HUES48 (cell line): ENCODE results near the gene CCDC92B.

Experiments used
- H3K27ac ChIP-seq: one replicate; pipeline ENCODE4 v1.7.0; 2013; ENCODE audit warnings: low read depth, low read length, inconsistent platforms
- H3K27me3 ChIP-seq: 2 replicates; pipeline ENCODE4 v1.6.1; 2013; ENCODE audit warnings: mild to moderate bottlenecking, low read length; ENCODE audit not compliant: control insufficient read depth, insufficient read depth
- H3K36me3 ChIP-seq: 2 replicates; pipeline ENCODE4 v1.6.1; 2013; ENCODE audit warnings: low read length; ENCODE audit not compliant: control insufficient read depth, insufficient read depth
- H3K4me1 ChIP-seq: 2 replicates; pipeline ENCODE4 v1.6.1; 2013; ENCODE audit warnings: mild to moderate bottlenecking, low read length; ENCODE audit not compliant: control insufficient read depth, insufficient read depth
- H3K4me3 ChIP-seq: 2 replicates; pipeline ENCODE4 v1.5.1; 2013; ENCODE audit warnings: mild to moderate bottlenecking, low read depth, low read length
- H3K9ac ChIP-seq: 2 replicates; pipeline ENCODE4 v1.6.1; 2013; ENCODE audit warnings: mild to moderate bottlenecking, low read depth, low read length, moderate library complexity
- H3K9me3 ChIP-seq: 2 replicates; pipeline ENCODE4 v1.6.1; 2013; ENCODE audit warnings: low read length; ENCODE audit not compliant: control insufficient read depth, insufficient read depth

The CCDC92B gene

GRCh38 chr17:2749058-2749783 is at the start of gene CCDC92B:
TSS of gene CCDC92B (minus strand) at chr17:2749652. CDS start at chr17:2735145, 14,507 bp downstream.
- Histone ChIP-seq H3K9ac (no peak within 1 kb of the TSS), H3K9me3 (no peaks in the 10 kb centered on the region), H3K4me1 (peaks cover 5% of the 10 kb centered on the region; the same call in 1 of the 2 replicates), H3K27ac (no peak within 1 kb of the TSS), H3K36me3 (no peaks in the 10 kb centered on the region), H3K27me3 (peaks cover 5% of the 10 kb centered on the region), H3K4me3 (peak within 1 kb of the TSS; percentile 74)

DNA sequence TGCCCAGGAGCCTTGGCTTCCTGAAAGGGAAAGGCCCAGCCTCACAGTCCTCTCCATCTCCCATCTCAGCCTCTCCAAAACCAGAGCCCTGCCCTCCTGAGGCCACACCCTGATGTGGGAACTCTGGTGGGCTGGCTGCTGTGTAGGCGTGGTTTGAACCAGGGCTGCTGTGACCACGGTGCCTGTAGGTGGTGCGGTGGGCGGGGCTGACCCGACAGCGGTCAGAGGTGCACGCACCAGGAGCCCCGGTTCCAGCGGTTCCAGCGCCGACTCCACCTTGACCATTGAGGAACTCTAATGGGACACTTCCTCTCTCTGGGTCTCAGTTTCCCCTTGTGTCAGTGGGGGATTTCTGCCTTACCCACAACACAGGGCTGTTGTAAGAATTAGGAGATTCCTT is 49.2 kb upstream of the CCDC92B start:
- Histone ChIP-seq H3K27me3 (no peaks in the 10 kb centered on the region), H3K36me3 (no peaks in the 10 kb centered on the region), H3K9ac (no peak overlapping the region), H3K27ac (no peak overlapping the region), H3K9me3 (no peaks in the 10 kb centered on the region), H3K4me1 (peaks cover 12% of the 10 kb centered on the region), H3K4me3 (no peak overlapping the region)

- Histone ChIP-seq H3K36me3 (no peaks in the 10 kb centered on the region), H3K9me3 (no peaks in the 10 kb centered on the region), H3K27ac (no peak overlapping the region), H3K4me3 (no peak overlapping the region), H3K27me3 (no peaks in the 10 kb centered on the region), H3K4me1 (peaks cover 12% of the 10 kb centered on the region), H3K9ac (no peak overlapping the region)
Observed at GRCh38 chr17:2798188-2798587, 48.7 kb upstream of the CCDC92B start.

- no peaks in the 10 kb centered on the region for H3K9me3 ChIP-seq
- H3K27me3 ChIP-seq: no peaks in the 10 kb centered on the region
- no peak overlapping the region for H3K27ac ChIP-seq
- no peak overlapping the region for H3K4me3 ChIP-seq
- no peak overlapping the region for H3K9ac ChIP-seq
- H3K4me1 ChIP-seq: peaks cover 12% of the 10 kb centered on the region
- no peaks in the 10 kb centered on the region for H3K36me3 ChIP-seq
Observed at GRCh38 chr17:2797637-2798036, 48.2 kb upstream of the CCDC92B start.

DNA sequence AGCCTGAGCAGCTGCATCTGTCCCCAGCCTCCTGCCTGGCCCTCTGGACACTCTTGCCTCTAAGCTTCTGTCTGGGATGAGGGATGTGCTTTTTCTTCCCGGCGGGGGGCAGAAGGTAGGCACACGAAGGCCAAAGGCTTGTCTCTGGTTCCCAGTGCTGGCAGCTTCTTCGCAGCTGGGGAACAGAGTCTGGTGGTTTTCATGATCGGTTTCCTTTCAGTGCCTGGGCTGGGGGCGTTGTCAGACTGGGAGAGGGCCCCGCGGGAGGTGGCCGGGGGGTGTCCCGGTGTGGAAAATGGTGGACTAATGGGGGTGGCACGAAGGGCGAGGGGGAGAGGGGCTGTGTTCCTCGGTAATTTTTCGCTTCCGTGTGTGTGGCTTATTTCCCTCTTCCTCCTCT is 47.8 kb upstream of the CCDC92B start:
- Histone ChIP-seq H3K4me1 (peaks cover 12% of the 10 kb centered on the region), H3K9me3 (no peaks in the 10 kb centered on the region), H3K27ac (no peak overlapping the region), H3K36me3 (no peaks in the 10 kb centered on the region), H3K9ac (no peak overlapping the region), H3K27me3 (no peaks in the 10 kb centered on the region), H3K4me3 (no peak overlapping the region)

GRCh38 chr17:2796164-2797125 is 47.0 kb upstream of the CCDC92B start, which contains the start of gene RAP1GAP2:
TSS of gene RAP1GAP2 (plus strand) at chr17:2796438. CDS start at chr17:2796528, 90 bp downstream.
- Histone ChIP-seq H3K27ac (no peak within 1 kb of the TSS), H3K9ac (no peak within 1 kb of the TSS), H3K4me3 (no peak within 1 kb of the TSS), H3K9me3 (no peaks in the 10 kb centered on the region), H3K27me3 (no peaks in the 10 kb centered on the region), H3K4me1 (peaks cover 12% of the 10 kb centered on the region), H3K36me3 (no peaks in the 10 kb centered on the region)

- Histone ChIP-seq H3K9me3 (no peaks in the 10 kb centered on the region), H3K4me1 (peaks cover 12% of the 10 kb centered on the region), H3K36me3 (no peaks in the 10 kb centered on the region), H3K9ac (no peak overlapping the region), H3K27me3 (no peaks in the 10 kb centered on the region), H3K27ac (no peak overlapping the region), H3K4me3 (no peak overlapping the region)
Observed at GRCh38 chr17:2795441-2796163, 46.1 kb upstream of the CCDC92B start.

- H3K9ac ChIP-seq: no peak overlapping the region
- H3K27me3 ChIP-seq: no peaks in the 10 kb centered on the region
- H3K9me3 ChIP-seq: no peaks in the 10 kb centered on the region
- no peak overlapping the region for H3K4me3 ChIP-seq
- H3K27ac ChIP-seq: no peak overlapping the region
- H3K36me3 ChIP-seq: no peaks in the 10 kb centered on the region
- peaks cover 12% of the 10 kb centered on the region for H3K4me1 ChIP-seq
Observed at GRCh38 chr17:2794111-2794803, 44.8 kb upstream of the CCDC92B start.

DNA sequence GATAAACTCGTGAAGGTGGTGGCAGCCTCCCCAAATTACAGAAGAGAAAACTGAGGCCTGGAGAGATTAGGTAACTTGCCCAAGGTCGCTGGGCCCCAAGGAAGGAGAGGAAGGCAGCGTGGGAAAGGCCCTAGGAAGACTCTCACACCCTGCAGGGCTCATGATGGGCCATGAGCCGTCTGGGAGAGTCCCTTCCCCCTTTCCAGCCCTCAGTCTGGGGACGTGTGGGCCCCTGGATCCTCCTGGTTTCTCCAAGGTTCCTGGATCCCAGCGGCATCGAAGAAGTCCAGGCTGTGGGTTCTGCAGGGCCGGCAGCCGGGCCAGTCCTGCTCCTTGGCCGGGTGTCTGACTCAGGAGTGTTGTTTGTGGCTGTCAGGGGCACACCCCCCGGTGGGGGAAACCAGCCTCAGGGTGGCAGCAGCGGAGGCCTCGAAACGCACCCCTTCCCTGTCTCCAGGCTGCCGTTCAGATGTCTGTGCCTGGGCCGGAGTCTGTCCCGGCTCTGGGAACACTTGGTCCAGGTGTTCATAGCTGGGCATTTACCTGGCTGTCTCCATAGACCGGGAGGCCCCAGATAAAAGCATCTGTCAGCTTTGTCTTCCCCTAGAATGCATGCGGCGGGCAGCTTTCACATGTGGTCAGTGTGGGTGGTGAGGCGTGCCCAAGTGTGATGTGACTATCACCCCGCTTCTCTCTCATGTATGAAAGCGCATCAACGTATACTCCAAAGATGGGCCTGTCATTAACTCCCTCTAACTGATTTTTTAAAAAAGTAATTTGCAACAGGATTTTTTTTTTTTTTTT is 43.1 kb upstream of the CCDC92B start:
- Histone ChIP-seq H3K36me3 (no peaks in the 10 kb centered on the region), H3K4me3 (no peak overlapping the region), H3K9me3 (no peaks in the 10 kb centered on the region), H3K9ac (no peak overlapping the region), H3K27me3 (no peaks in the 10 kb centered on the region), H3K27ac (no peak overlapping the region), H3K4me1 (no peaks in the 10 kb centered on the region; the same call in 1 of the 2 replicates)

DNA sequence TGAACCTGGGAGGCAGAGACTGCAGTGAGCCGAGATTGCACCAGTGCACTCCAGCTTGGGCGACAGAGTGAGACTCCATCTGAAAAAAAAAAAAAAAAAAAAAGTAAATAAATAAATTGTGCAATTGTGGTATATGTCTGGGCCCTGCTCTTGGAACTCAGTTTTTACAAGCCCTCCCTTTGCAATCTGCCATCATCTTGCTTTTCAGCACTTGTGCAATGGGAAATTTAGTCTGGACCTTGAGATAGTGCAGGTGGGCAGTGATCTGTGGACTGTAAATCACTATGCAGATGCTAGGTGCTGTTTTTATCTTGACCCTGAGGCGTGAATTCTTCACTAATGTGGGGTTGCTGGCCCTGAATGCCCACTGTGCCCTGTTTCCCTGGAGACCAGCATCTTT is 40.2 kb upstream of the CCDC92B start:
- H3K9me3 ChIP-seq: no peaks in the 10 kb centered on the region
- H3K9ac ChIP-seq: no peak overlapping the region
- no peak overlapping the region for H3K27ac ChIP-seq
- H3K27me3 ChIP-seq: no peaks in the 10 kb centered on the region
- H3K36me3 ChIP-seq: no peaks in the 10 kb centered on the region
- H3K4me3 ChIP-seq: no peak overlapping the region
- no peaks in the 10 kb centered on the region; the same call in 1 of the 2 replicates for H3K4me1 ChIP-seq
